OCI-LY1 (cell line): ENCODE data around the gene C8G.

Source experiments
- CTCF ChIP-seq: fragments of 200-600 bp; sonication (generic), shearing (Covaris generic); IDR thresholded peaks from 2 replicates; pipeline ENCODE4 v1.5.1; 2017; ENCODE audit warnings: mild to moderate bottlenecking, antibody characterized with exemption, low read length, moderate library complexity, mixed read lengths
- EZH2 ChIP-seq: fragments of 200-600 bp; sonication (generic), shearing (Covaris generic); IDR thresholded peaks from 2 replicates; pipeline ENCODE4 v1.8.0; 2017; ENCODE audit warnings: borderline replicate concordance, mixed run types, mild to moderate bottlenecking, antibody characterized with exemption, low read length, moderate library complexity, mixed read lengths

GRCh38 chr9:136940526-136941230 is 4.4 kb upstream of the C8G start:
- TF ChIP-seq CTCF: no peak
- TF ChIP-seq EZH2: no peak
